ENCODE results near the gene ATP6V1B1.

ATP6V1B1 gene

DNA sequence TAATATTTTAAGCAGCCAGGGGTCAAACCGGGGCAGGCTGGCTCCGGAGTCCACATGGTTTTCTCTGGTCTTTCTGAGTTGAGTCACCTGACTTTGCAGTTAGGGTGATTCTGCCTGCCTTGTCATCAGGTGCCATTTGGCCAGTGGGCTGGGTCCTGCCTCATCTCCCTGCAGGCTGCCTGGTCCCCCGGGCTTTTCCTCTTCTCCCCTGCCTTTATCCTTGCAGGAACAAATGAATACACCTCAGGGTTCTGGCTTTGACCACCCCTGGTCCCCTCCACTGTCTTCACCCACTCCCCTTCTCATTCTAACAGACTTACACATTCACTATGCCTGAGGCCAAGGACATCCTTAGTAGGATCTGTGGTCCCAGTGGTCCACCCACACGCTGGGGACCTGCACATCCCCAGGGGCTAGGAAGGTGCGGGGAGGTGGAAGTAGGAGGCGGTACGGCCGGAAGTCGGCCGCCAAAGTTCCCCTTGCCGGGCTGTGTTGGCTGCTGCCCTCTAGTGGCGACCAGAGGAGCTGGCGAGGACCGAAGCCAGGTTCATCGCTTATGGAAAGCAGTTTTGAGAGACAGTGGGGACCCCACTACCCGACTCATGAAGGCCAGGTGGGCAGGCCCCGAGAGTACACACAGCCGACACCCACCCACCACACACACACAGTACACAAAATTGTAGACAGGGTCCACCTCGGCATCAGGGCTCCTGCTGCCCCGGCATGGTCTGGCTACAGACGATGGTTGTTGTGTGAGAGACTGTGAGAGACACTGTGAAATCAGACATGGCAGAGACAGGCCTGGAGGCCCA lies 65.3 kb downstream of the ATP6V1B1 start:
- TF ChIP-seq, protein P1, sequence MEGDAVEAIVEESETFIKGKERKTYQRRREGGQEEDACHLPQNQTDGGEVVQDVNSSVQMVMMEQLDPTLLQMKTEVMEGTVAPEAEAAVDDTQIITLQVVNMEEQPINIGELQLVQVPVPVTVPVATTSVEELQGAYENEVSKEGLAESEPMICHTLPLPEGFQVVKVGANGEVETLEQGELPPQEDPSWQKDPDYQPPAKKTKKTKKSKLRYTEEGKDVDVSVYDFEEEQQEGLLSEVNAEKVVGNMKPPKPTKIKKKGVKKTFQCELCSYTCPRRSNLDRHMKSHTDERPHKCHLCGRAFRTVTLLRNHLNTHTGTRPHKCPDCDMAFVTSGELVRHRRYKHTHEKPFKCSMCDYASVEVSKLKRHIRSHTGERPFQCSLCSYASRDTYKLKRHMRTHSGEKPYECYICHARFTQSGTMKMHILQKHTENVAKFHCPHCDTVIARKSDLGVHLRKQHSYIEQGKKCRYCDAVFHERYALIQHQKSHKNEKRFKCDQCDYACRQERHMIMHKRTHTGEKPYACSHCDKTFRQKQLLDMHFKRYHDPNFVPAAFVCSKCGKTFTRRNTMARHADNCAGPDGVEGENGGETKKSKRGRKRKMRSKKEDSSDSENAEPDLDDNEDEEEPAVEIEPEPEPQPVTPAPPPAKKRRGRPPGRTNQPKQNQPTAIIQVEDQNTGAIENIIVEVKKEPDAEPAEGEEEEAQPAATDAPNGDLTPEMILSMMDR (IDR thresholded peaks at IDR 0.05; ENCODE audit: borderline replicate concordance, insufficient read depth, low read depth, low read length), result peak; percentile 98
- H3K4me3 ChIP-seq (ENCODE audit: low read depth, low read length), result no peak overlapping the region

DNA sequence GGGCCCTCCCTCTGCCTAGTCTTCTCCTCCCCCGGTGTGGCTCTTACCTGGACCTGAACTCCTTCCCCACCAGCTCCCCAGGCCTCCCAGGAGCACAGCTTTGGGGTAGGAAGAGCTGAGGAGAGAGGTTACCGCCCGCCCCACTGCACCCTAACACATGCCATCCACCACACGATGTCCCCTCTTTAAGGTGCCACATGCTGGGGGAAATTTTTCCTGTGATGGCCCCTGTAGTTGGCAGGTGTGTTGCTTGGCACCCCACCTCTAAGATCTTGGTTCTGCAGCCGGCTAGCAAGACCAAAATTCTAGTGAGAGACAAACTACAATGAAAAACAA lies 65.9 kb downstream of the ATP6V1B1 start:
- no peak overlapping the region for H3K4me3 ChIP-seq (ENCODE audit: low read depth, low read length)
- TF ChIP-seq, protein P1 (IDR thresholded peaks at IDR 0.05; ENCODE audit: borderline replicate concordance, insufficient read depth, low read depth, low read length), result no peak

DNA sequence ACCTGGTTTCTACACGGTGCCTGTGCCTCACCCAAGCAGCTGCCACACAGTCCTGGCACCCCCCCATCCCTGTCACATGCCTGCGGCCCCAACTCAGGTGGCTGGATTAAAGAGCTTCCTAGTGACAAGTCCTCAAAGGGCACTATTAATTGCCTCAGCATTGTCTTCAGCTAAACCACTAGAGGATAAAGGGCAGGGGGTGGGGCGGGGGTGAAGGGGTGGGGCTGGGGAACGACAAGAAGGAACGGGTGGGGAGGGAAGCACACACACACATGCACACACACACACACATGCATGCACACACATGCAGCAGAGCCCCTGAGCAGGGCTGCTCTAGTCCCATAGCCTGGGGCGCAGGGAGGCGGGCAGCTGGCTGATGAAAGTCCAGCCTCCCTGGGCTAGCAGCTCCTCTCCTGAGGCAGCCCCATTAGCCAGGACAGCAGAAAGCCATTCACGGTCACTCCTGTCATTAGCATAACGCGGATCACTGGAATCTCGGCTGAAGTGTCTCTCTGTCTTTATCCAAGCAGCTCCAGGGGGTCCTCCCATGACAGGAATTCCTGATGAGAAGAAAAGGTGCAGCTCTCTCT lies 66.4 kb downstream of the ATP6V1B1 start:
- TF ChIP-seq, protein P1 (IDR thresholded peaks at IDR 0.05; ENCODE audit: borderline replicate concordance, insufficient read depth, low read depth, low read length), result no peak
- H3K4me3 ChIP-seq (ENCODE audit: low read depth, low read length), result no peak overlapping the region

GRCh38 chr2:71003396-71003795 lies 67.7 kb downstream of the ATP6V1B1 start:
- TF ChIP-seq, protein P1 (IDR thresholded peaks at IDR 0.05; ENCODE audit: borderline replicate concordance, insufficient read depth, low read depth, low read length), result no peak
- no peak overlapping the region for H3K4me3 ChIP-seq (ENCODE audit: low read depth, low read length)

DNA sequence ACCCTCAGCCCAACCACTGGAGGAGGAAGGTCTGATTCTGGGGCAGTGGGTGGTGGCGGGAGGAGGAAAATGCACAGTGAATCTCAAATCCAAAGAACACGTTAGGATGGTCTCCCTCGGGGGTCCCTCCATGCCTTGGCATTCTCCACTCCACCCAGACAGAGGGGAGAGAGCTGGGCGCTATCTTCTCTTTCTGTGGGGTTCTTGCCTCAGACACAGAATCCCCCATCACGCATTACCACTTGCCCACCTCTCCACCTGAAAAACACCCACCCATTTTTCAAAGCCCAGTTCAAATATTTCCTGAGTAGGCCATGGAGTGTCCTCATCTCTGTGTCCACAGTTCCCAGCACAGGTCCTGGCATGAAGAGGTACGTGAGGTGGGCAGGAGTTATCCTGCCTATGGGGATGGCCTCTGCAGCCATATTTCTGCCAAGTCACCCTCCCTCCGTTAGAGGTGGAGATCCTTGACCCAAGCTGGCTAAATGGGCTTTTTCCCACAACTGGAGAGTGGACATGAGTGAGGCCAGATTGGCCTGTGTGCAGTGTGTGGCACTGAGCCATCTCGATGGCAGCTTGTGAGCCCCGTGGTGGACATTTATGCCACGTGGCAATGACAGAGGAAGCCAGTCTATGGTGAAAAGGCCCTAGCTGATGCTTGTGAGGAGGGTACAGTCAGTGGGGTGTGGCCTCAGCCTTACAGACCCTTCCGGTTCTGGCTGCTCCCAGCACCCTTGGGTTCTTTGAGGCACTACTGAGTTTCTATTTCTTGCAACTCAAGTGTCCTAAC lies 68.5 kb downstream of the ATP6V1B1 start:
- H3K4me3 ChIP-seq (ENCODE audit: low read depth, low read length), result no peak overlapping the region
- TF ChIP-seq, protein P1 (IDR thresholded peaks at IDR 0.05; ENCODE audit: borderline replicate concordance, insufficient read depth, low read depth, low read length), result no peak

- H3K4me3 ChIP-seq (ENCODE audit: low read depth, low read length), result no peak overlapping the region
- TF ChIP-seq, protein P1 (IDR thresholded peaks at IDR 0.05; ENCODE audit: borderline replicate concordance, insufficient read depth, low read depth, low read length), result no peak
Observed at GRCh38 chr2:71004857-71005256, 69.2 kb downstream of the ATP6V1B1 start.

All from GM12875 (cell line).